Stomach smooth muscle (tissue), 2 donors: ENCODE measurements around the gene IQGAP1.
"Not testable (repeated sequence)": the region's sequence is repeated elsewhere in the genome, so short reads cannot be mapped to it uniquely, and the experiment has no call there.

ENCODE experiments used
- H3K27ac ChIP-seq: one replicate; pipeline ENCODE4 v1.7.0; 2013; ENCODE audit warnings: mild to moderate bottlenecking, low read length, inconsistent platforms
- H3K27me3 ChIP-seq, 2 donors: one replicate each; pipeline ENCODE4 v1.7.0; 2013; ENCODE audit warnings: low read length in 2 of 2; ENCODE audit not compliant: insufficient read depth in 2 of 2, control insufficient read depth in 1 of 2
- H3K36me3 ChIP-seq, 2 donors: one replicate each; pipeline ENCODE4 v1.7.0; 2013; ENCODE audit warnings: low read length in 2 of 2; ENCODE audit not compliant: control insufficient read depth in 2 of 2, insufficient read depth in 2 of 2
- H3K4me1 ChIP-seq: one replicate; pipeline ENCODE4 v1.7.0; 2013; ENCODE audit warnings: low read length; ENCODE audit not compliant: control insufficient read depth, insufficient read depth
- H3K4me3 ChIP-seq, 2 donors: one replicate each; pipeline ENCODE4 v1.7.0; 2013; ENCODE audit warnings: low read length in 2 of 2
- H3K9ac ChIP-seq, 2 donors: one replicate each; pipeline ENCODE4 v1.7.0; 2013; ENCODE audit warnings: low read length in 2 of 2, mild to moderate bottlenecking in 1 of 2
- H3K9me3 ChIP-seq, 2 donors: one replicate each; pipeline ENCODE4 v1.7.0; 2013; ENCODE audit warnings: low read length in 2 of 2; ENCODE audit not compliant: control insufficient read depth in 2 of 2
- donor health status: healthy.
- donor health status: Pancreatic carcinoma.

The IQGAP1 gene

GRCh38 chr15:90387534-90388461 lies at the start of gene IQGAP1:
TSS of gene IQGAP1 (plus strand) at chr15:90388242. CDS start at chr15:90388342, 100 bp downstream.
- Histone ChIP-seq H3K9me3 (no peaks in the 10 kb centered on the region), H3K27me3 (no peaks in the 10 kb centered on the region), H3K4me1 (peaks cover 13% of the 10 kb centered on the region), H3K27ac (peak within 1 kb of the TSS; percentile 85), H3K9ac (peak within 1 kb of the TSS; percentile 92 to 94), H3K4me3 (peak within 1 kb of the TSS; percentile 91 to 96), H3K36me3 (peaks cover 0 to 5% of the 10 kb centered on the region in 2 donors)

GRCh38 chr15:90338532-90338931 lies 49.5 kb upstream of the IQGAP1 start:
- Histone ChIP-seq H3K27me3 (no peaks in the 10 kb centered on the region), H3K27ac (no peak overlapping the region), H3K9me3 (no peaks in the 10 kb centered on the region), H3K4me1 (peaks cover 2% of the 10 kb centered on the region), H3K9ac (no peak overlapping the region), H3K36me3 (no peaks in the 10 kb centered on the region), H3K4me3 (no peak overlapping the region)

- H3K4me3 ChIP-seq = no peak overlapping the region
- no peak overlapping the region for H3K9ac ChIP-seq
- H3K36me3 ChIP-seq = no peaks in the 10 kb centered on the region
- no peaks in the 10 kb centered on the region for H3K9me3 ChIP-seq
- peaks cover 3% of the 10 kb centered on the region for H3K4me1 ChIP-seq
- H3K27me3 ChIP-seq = no peaks in the 10 kb centered on the region
- no peak overlapping the region for H3K27ac ChIP-seq
These were observed 47.7 kb upstream of the IQGAP1 start for GRCh38 chr15:90340345-90340744.

GRCh38 chr15:90343302-90343790 lies 44.7 kb upstream of the IQGAP1 start:
- Histone ChIP-seq H3K27me3 (no peaks in the 10 kb centered on the region), H3K4me3 (no peak overlapping the region), H3K27ac (no peak overlapping the region), H3K9me3 (no peaks in the 10 kb centered on the region), H3K36me3 (no peaks in the 10 kb centered on the region), H3K9ac (no peak overlapping the region), H3K4me1 (peaks cover 3% of the 10 kb centered on the region)

- no peaks in the 10 kb centered on the region for H3K27me3 ChIP-seq
- H3K9ac ChIP-seq = no peak overlapping the region
- peaks cover 3% of the 10 kb centered on the region for H3K4me1 ChIP-seq
- no peaks in the 10 kb centered on the region for H3K36me3 ChIP-seq
- no peak overlapping the region for H3K4me3 ChIP-seq
- H3K27ac ChIP-seq = no peak overlapping the region
- no peaks in the 10 kb centered on the region for H3K9me3 ChIP-seq
These were observed 43.4 kb upstream of the IQGAP1 start for GRCh38 chr15:90344662-90345061.

GRCh38 chr15:90345857-90346256 lies 42.2 kb upstream of the IQGAP1 start:
- Histone ChIP-seq H3K36me3 (no peaks in the 10 kb centered on the region), H3K4me3 (no peak overlapping the region), H3K27ac (no peak overlapping the region), H3K27me3 (no peaks in the 10 kb centered on the region), H3K9ac (no peak overlapping the region), H3K4me1 (peaks cover 3% of the 10 kb centered on the region), H3K9me3 (no peaks in the 10 kb centered on the region)

GRCh38 chr15:90347431-90348065 lies 40.5 kb upstream of the IQGAP1 start:
- H3K27ac ChIP-seq, H3K27me3 ChIP-seq, H3K9me3 ChIP-seq, H3K4me1 ChIP-seq, H3K9ac ChIP-seq, H3K36me3 ChIP-seq, H3K4me3 ChIP-seq: not testable (repeated sequence)

- no peaks in the 10 kb centered on the region for H3K9me3 ChIP-seq
- H3K4me3 ChIP-seq = no peak overlapping the region
- no peak overlapping the region for H3K27ac ChIP-seq
- no peaks in the 10 kb centered on the region for H3K27me3 ChIP-seq
- H3K4me1 ChIP-seq = peaks cover 6% of the 10 kb centered on the region
- H3K9ac ChIP-seq = no peak overlapping the region
- H3K36me3 ChIP-seq = no peaks in the 10 kb centered on the region
These were observed 39.6 kb upstream of the IQGAP1 start for GRCh38 chr15:90348456-90348855.

- Histone ChIP-seq H3K36me3 (no peaks in the 10 kb centered on the region), H3K4me1 (peaks cover 5% of the 10 kb centered on the region), H3K27ac (no peak overlapping the region), H3K9ac (no peak overlapping the region), H3K9me3 (no peaks in the 10 kb centered on the region), H3K27me3 (no peaks in the 10 kb centered on the region), H3K4me3 (no peak overlapping the region)
These were observed 39.0 kb upstream of the IQGAP1 start for GRCh38 chr15:90349072-90349471.

- Histone ChIP-seq H3K9me3 (no peaks in the 10 kb centered on the region), H3K36me3 (no peaks in the 10 kb centered on the region), H3K9ac (no peak overlapping the region), H3K27ac (no peak overlapping the region), H3K27me3 (no peaks in the 10 kb centered on the region), H3K4me1 (peaks cover 5% of the 10 kb centered on the region), H3K4me3 (no peak overlapping the region)
These were observed 38.2 kb upstream of the IQGAP1 start for GRCh38 chr15:90349821-90350220.
